IPS-18a (cell line): ENCODE measurements around the gene AP3S2.
"Not testable (repeated sequence)": the region's sequence is repeated elsewhere in the genome, so short reads cannot be mapped to it uniquely, and the experiment has no call there.

Experiments
- H3K27ac ChIP-seq: one replicate; pipeline ENCODE4 v1.5.1; 2013; ENCODE audit warnings: low read length
- H3K27me3 ChIP-seq: one replicate; pipeline ENCODE4 v1.6.1; 2013; ENCODE audit warnings: mild to moderate bottlenecking, low read length; ENCODE audit not compliant: control insufficient read depth, insufficient read depth
- H3K36me3 ChIP-seq: one replicate; pipeline ENCODE4 v1.6.1; 2013; ENCODE audit warnings: low read depth, low read length; ENCODE audit not compliant: control insufficient read depth
- H3K4me1 ChIP-seq: one replicate; pipeline ENCODE4 v1.6.1; 2013; ENCODE audit warnings: low read depth, low read length; ENCODE audit not compliant: control insufficient read depth
- H3K4me3 ChIP-seq: one replicate; pipeline ENCODE4 v1.5.1; 2013; ENCODE audit warnings: low read length
- H3K9ac ChIP-seq: one replicate; pipeline ENCODE4 v1.6.1; 2013; ENCODE audit warnings: mild to moderate bottlenecking, low read length, moderate library complexity
- H3K9me3 ChIP-seq: one replicate; pipeline ENCODE4 v1.6.1; 2013; ENCODE audit warnings: low read depth, low read length; ENCODE audit not compliant: control insufficient read depth

AP3S2 gene

DNA sequence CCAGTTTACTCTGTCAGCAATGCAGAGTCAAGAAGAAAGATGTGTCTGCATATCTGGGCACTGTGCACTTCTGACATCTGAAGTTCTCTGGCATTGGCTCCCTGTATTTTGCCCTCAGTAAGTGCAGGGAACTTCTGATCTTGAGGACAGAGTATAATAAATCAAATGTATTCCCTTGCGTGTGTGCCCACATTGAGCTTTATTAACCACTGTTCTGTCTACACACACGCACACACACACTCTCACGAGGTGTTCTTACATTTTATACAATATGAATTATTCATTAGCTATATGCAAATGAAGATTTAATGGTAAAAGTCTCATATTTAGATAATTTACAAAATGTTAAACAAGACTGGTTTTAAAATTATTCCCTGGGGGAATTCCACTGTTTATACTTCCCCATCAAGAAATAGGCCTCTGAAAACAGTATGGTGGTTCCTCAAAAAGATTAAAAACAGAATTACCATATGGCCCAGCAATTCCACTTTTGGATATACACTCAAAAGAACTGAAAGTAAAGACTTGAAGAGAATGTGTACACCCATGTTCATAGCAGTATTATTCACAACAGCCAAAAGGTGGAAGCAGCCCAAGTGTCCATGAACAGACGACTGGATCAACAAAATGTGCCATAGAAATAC lies 54.5 kb downstream of the AP3S2 start:
- H3K36me3 ChIP-seq: peaks cover 16% of the 10 kb centered on the region
- H3K27ac ChIP-seq: no peak overlapping the region
- no peaks in the 10 kb centered on the region for H3K9me3 ChIP-seq
- H3K9ac ChIP-seq: no peak overlapping the region
- H3K4me1 ChIP-seq: no peaks in the 10 kb centered on the region
- no peaks in the 10 kb centered on the region for H3K27me3 ChIP-seq
- no peak overlapping the region for H3K4me3 ChIP-seq

GRCh38 chr15:89837830-89838178 lies 56.0 kb downstream of the AP3S2 start:
- Histone ChIP-seq H3K9ac (no peak overlapping the region), H3K36me3 (peaks cover 31% of the 10 kb centered on the region), H3K27me3 (no peaks in the 10 kb centered on the region), H3K27ac (no peak overlapping the region), H3K4me3 (no peak overlapping the region), H3K4me1 (no peaks in the 10 kb centered on the region), H3K9me3 (no peaks in the 10 kb centered on the region)

- Histone ChIP-seq H3K27ac (no peak overlapping the region), H3K36me3 (peaks cover 32% of the 10 kb centered on the region), H3K9me3 (no peaks in the 10 kb centered on the region), H3K4me1 (no peaks in the 10 kb centered on the region), H3K27me3 (no peaks in the 10 kb centered on the region), H3K9ac (no peak overlapping the region), H3K4me3 (no peak overlapping the region)
Measured at GRCh38 chr15:89837134-89837829, 56.5 kb downstream of the AP3S2 start.

- no peaks in the 10 kb centered on the region for H3K9me3 ChIP-seq
- peaks cover 32% of the 10 kb centered on the region for H3K36me3 ChIP-seq
- no peak overlapping the region for H3K27ac ChIP-seq
- H3K27me3 ChIP-seq: no peaks in the 10 kb centered on the region
- no peak overlapping the region for H3K4me3 ChIP-seq
- no peak overlapping the region for H3K9ac ChIP-seq
- no peaks in the 10 kb centered on the region for H3K4me1 ChIP-seq
Measured at GRCh38 chr15:89836267-89837133, 57.3 kb downstream of the AP3S2 start.

- Histone ChIP-seq H3K9ac (no peak overlapping the region), H3K36me3 (peaks cover 32% of the 10 kb centered on the region), H3K4me3 (no peak overlapping the region), H3K4me1 (no peaks in the 10 kb centered on the region), H3K27ac (no peak overlapping the region), H3K9me3 (no peaks in the 10 kb centered on the region), H3K27me3 (no peaks in the 10 kb centered on the region)
Measured at GRCh38 chr15:89835176-89835564, 58.6 kb downstream of the AP3S2 start.

DNA sequence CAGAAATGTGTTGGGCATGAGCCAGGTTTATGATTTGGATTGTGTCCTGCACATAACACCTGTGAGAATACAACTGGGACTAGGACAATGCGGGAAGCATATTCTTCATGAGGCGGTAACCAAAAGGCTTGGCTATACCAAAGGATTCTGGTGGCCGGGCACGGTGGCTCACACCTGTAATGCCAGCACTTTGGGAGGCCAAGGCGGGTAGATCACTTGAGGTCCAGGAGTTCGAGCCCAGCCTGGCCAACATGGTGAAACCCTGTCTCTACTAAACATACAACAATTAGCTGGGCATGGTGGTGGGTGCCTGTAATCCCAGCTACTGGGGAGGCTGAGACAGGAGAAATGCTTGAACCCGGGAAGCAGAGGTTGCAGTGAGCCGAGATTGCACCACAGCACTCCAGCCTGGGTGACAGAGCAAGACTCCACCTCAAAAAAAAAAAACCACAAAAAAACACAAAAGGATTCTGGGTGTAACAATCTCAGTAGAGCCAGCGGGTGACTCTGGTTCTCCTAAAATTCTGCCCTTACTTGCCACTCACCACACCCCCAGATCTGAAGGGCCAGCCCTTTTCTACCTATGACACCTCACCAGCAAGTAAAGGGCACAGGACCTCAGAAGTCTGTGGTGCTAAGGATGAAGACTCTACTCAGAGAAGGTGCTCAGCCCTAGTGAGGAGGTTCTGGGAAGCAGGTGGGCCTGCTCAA lies 59.2 kb downstream of the AP3S2 start:
- H3K4me1 ChIP-seq, H3K9ac ChIP-seq, H3K27ac ChIP-seq, H3K27me3 ChIP-seq, H3K9me3 ChIP-seq, H3K4me3 ChIP-seq: not testable (repeated sequence)
- H3K36me3 ChIP-seq: peaks cover 32% of the 10 kb centered on the region

DNA sequence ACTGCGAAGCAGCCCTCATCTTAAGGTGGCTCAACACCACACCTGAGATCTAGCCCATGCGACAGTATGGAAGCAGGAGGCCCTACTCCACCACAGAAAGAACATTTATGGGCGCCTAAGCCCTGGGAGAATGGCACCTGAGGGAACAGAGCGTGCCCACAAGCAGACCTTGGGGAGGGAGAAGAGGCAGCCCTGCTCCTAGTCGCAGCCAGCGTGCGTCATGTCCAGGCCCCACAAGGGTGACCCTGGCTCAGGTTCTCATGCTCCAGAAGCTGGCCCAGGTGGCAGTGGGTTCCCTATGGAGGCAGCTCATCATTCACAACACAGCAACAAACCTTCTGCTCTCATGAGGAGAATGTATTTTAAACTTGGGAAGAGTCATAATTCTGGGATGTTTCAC lies 59.8 kb downstream of the AP3S2 start:
- H3K9me3 ChIP-seq: no peaks in the 10 kb centered on the region
- no peak overlapping the region for H3K9ac ChIP-seq
- H3K27ac ChIP-seq: no peak overlapping the region
- H3K4me3 ChIP-seq: no peak overlapping the region
- no peaks in the 10 kb centered on the region for H3K27me3 ChIP-seq
- no peaks in the 10 kb centered on the region for H3K4me1 ChIP-seq
- peaks cover 32% of the 10 kb centered on the region for H3K36me3 ChIP-seq

GRCh38 chr15:89830639-89831038 lies 63.2 kb downstream of the AP3S2 start:
- no peaks in the 10 kb centered on the region for H3K4me1 ChIP-seq
- no peak overlapping the region for H3K4me3 ChIP-seq
- peaks cover 23% of the 10 kb centered on the region for H3K36me3 ChIP-seq
- H3K9ac ChIP-seq: no peak overlapping the region
- H3K27ac ChIP-seq: no peak overlapping the region
- H3K27me3 ChIP-seq: no peaks in the 10 kb centered on the region
- H3K9me3 ChIP-seq: no peaks in the 10 kb centered on the region

- Histone ChIP-seq H3K9ac (no peak overlapping the region), H3K36me3 (peaks cover 17% of the 10 kb centered on the region), H3K27me3 (no peaks in the 10 kb centered on the region), H3K9me3 (no peaks in the 10 kb centered on the region), H3K4me1 (no peaks in the 10 kb centered on the region), H3K27ac (no peak overlapping the region), H3K4me3 (no peak overlapping the region)
Measured at GRCh38 chr15:89829616-89830440, 64.0 kb downstream of the AP3S2 start.

DNA sequence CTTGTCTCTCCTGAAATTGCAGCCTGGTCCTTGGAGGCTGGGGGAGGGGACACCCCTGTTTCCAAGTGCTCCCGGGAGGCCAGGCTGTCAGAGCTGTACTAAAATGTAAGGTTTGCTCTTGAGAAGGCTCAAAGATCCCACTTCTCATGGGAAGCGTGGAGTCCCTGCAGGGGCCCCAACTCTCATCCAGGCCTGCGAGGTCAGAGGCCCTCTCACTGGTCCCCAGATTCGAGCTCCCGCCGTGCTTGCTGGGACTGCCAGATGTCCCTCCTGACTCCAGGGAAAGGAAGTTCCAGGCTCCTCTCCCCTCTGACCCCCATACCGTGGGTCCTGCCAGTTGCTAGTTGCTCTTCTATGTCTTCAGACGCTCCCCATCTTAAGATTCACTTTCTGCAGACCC lies 64.6 kb downstream of the AP3S2 start:
- Histone ChIP-seq H3K9ac (no peak overlapping the region), H3K4me1 (no peaks in the 10 kb centered on the region), H3K36me3 (peaks cover 15% of the 10 kb centered on the region), H3K27ac (no peak overlapping the region), H3K4me3 (no peak overlapping the region), H3K9me3 (no peaks in the 10 kb centered on the region), H3K27me3 (no peaks in the 10 kb centered on the region)
